Heart left ventricle (tissue), 13 donors: ENCODE results near the gene AGGF1.

Experiments used
- POLR2A ChIP-seq, 2 donors: fragments of 450-650 bp; IDR thresholded peaks; one replicate each; pipeline ENCODE4 v1.6.1; 2017; ENCODE audit warnings: antibody characterized with exemption in 2 of 2, mild to moderate bottlenecking in 2 of 2, moderate library complexity in 2 of 2
- TF ChIP-seq, protein P1 (sequence below), 12 donors: fragments of 200-600 bp; sonication (generic) in 4 of 12; IDR thresholded peaks; one replicate each; pipeline versions ENCODE4 v1.5.0 to v1.8.0; 2018 to 2022; ENCODE audit warnings: antibody characterized with exemption in 12 of 12, mild to moderate bottlenecking in 5 of 12
- donor health status: ischemic (EF 13 %, LVEDD 7.1; RV severe dilation, severe dysfunction).
- donor health status: DM: no; HTN: yes; CAD: no.
- donor health status: DM: no; HTN: no; CAD: no.
- donor health status: ischemic (EF 25% LVEDD 6.9; RV normal size, moderate dysfunction).
- donor health status: ischemic (EF 25% LVEDD 5.7; RV mildly dilated, moderate dysfunction).
- donor health status: ischemic (EF 35%, LVEDD 5.7; RV mildly dilated, moderate dysfunction).
- donor health status: nonischemic (EF 11% LVEDD 7.7; RV severe dilation, severe dysfunction).
- donor health status: DM: yes; HTN: yes; CAD: no.
- donor health status: PGD.
- donor health status: ischemic (EF 29% LVEDD 5.4; RV normal size, mild dysfunction).
- donor health status: nonischemic (EF 23%, LVEDD 6.1; RV moderate dilation, normal function).

- TF ChIP-seq, protein P1, sequence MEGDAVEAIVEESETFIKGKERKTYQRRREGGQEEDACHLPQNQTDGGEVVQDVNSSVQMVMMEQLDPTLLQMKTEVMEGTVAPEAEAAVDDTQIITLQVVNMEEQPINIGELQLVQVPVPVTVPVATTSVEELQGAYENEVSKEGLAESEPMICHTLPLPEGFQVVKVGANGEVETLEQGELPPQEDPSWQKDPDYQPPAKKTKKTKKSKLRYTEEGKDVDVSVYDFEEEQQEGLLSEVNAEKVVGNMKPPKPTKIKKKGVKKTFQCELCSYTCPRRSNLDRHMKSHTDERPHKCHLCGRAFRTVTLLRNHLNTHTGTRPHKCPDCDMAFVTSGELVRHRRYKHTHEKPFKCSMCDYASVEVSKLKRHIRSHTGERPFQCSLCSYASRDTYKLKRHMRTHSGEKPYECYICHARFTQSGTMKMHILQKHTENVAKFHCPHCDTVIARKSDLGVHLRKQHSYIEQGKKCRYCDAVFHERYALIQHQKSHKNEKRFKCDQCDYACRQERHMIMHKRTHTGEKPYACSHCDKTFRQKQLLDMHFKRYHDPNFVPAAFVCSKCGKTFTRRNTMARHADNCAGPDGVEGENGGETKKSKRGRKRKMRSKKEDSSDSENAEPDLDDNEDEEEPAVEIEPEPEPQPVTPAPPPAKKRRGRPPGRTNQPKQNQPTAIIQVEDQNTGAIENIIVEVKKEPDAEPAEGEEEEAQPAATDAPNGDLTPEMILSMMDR (IDR thresholded peaks at IDR 0.05), result no peak
- no peak for TF ChIP-seq POLR2A (IDR thresholded peaks at IDR 0.05)
Observed at GRCh38 chr5:76983468-76983867, 46.7 kb upstream of the AGGF1 start.
